NCI-H2196 treated with DMSO at 0.1 percent for 48 hours (cell line): ENCODE data around the gene EBI3.
A peak's percentile ranks its signal among the peaks of the same experiment; 100 is the strongest.
"Not testable (repeated sequence)": the region's sequence is repeated elsewhere in the genome, so short reads cannot be mapped to it uniquely, and the experiment has no call there.

Experiments used
- DNase-seq: peaks from one replicate; lab custom pipeline; 2025; ENCODE audit not compliant: unreplicated experiment; lab: John Stamatoyannopoulos, UW

EBI3 gene

GRCh38 chr19:4199699-4200293 lies 29.5 kb upstream of the EBI3 start:
- peak; percentile 21 for DNase-seq

DNA sequence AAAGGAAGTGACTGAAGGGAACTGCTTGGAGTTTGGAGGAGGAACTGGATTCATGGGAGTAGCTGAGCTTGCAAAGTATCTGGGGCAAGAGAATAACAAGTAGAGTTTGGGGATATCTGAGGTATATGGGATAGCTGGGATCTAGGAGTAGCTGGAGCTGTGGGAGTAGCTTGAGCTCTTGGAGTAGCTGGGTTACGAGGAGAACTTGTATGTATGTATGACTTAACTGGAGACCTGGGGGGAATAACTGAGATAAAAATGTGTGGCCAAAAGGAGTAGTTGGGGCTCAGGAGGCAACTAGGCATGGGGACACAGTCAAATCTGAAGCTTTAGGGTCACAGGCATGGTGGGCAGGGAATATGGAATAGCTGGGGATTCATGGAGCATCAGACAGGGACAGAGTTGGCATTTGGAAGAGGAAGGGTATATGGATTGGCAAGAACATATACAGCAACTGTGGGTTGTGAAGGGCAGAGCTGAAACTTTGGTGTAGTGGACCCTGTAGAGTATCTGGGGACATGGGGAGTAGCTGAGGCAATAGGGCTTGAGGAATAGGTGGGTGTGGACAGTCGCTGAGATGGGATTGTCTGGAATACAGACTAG lies 28.3 kb upstream of the EBI3 start:
- no peak for DNase-seq

- no peak for DNase-seq
These were observed 27.5 kb upstream of the EBI3 start for GRCh38 chr19:4201798-4202197.

- no peak for DNase-seq
These were observed 22.4 kb upstream of the EBI3 start for GRCh38 chr19:4206818-4207484.

GRCh38 chr19:4208385-4209094 lies 20.8 kb upstream of the EBI3 start:
- peak; percentile 16 for DNase-seq

DNA sequence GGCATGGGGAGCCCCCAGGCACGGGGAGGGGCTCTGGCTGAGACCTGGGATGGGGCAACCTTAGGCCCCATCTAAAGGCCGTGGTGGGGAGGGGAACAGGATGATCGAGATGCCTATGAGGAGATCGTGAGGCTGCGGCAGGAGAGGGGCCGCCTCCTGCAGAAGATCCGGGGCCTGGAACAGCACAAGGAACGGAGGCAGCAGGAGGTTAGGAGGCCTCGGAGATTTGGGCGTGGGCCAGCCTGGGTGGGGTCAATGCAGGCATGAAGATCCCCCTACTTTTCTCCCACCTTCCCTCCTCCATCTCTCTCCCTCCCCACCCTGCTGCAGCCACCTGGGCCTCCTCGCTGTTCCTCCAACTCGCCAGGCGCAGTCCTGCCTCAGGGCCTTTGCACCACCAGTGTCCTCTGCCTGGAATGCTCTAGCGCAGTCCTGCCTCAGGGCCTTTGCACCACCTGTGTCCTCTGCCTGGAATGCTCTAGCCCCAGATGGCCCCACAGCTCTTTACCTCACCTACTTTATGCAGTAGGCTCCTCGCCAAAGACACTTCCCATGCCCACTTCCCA lies 19.1 kb upstream of the EBI3 start:
- no peak for DNase-seq

DNA sequence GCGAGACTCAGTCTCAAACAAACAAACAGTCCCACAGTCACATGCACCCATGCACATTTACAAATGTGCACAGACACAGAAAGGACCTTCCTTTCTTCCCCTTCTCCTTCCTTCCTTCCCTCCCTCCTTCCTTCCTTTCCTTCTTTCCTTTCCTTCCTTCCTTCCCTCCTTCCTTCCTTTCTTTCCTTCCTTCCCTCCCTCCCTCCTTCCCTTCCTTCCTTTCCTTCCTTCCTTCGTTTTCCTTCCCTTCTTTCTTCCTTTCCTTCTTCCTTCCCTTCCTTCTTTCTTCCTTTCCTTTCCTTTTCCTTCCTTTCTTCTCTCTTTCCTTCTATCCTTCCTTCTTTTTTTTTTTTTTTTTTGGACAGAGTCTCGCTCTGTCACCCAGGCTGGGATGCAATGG lies 16.2 kb upstream of the EBI3 start:
- no peak for DNase-seq

- no peak for DNase-seq
These were observed 13.5 kb upstream of the EBI3 start for GRCh38 chr19:4215807-4216206.

DNA sequence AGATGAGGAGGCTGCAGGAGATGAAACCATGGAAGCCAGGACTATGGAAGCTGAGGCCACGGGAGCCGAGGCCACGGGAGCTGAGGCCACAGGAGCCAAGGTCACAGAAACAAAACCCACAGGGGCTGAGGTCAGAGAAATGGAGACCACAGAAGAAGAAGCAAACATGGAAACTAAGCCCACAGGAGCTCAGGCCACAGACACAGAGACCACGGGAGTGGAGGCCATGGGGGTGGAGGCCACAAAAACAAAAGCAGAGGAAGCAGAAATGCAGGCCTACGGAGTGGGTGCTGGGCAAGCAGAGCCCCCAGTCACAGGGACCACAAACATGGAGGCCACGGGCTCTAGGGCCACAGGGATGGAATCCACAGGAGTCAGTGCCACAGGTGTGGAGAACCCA lies 12.5 kb upstream of the EBI3 start:
- no peak for DNase-seq

GRCh38 chr19:4217429-4218264 lies 11.7 kb upstream of the EBI3 start:
- no peak for DNase-seq

DNA sequence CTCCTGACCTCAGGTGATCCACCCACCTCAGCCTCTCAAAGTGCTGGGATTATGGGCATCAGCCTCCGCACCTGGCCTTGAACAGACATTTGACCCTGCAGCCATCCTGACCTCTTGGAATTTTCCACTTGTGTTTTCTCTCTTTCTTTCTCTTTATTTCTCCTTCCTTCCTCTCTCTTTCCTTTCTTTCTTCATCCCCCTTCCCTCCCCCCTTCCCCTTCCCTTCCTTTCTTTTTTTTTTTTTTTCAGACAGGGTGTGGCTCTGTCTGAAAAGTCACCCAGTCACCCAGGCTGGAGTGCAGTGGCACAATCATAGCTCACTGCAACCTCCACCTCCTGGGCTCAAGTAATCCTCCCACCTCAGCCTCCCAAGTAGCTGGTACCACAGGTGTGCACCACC lies 10.8 kb upstream of the EBI3 start:
- DNase-seq: not testable (repeated sequence)

DNA sequence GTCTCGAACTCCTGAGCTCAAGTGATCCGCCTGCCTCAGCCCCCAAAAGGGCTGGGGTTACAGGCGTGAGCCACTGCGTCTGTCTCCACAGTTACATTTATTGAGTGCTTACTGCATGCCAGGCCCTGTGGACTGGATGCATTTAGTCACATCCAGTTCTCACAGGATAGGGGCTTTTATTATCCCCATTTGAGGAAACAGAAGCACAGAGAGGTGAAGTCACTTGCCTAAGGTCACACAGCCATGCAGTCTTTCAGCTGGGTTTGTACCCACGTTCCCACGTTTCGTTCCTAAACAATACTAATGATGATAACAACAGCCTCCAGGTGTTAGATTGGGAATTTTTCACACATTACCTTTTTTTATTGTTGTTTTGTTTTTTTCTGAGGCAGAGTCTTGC lies 9.1 kb upstream of the EBI3 start:
- no peak for DNase-seq

GRCh38 chr19:4224470-4224869 lies 4.9 kb upstream of the EBI3 start:
- no peak for DNase-seq

DNA sequence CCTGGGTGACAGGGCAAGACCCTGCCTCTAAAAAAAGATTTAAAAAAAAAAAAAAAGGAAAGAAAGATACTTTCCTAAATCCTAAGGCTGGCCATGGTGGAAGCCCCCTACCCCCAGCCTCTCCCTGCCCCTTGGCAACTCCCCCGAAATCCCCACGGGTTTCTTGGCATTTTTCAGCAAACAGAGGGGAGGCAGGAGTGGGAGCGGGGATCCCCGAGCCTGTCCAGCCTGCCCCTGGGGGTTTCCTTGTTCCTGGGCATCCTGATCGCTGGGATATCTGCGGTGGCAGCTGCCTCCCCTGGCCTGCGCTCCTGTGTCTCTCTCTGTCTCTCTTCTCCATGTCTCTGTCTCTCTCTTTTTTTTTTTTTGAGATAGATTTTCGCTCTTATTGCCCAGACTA lies 3.4 kb upstream of the EBI3 start:
- DNase-seq: no peak

GRCh38 chr19:4227771-4228170 lies 1.6 kb upstream of the EBI3 start:
- DNase-seq: no peak

DNA sequence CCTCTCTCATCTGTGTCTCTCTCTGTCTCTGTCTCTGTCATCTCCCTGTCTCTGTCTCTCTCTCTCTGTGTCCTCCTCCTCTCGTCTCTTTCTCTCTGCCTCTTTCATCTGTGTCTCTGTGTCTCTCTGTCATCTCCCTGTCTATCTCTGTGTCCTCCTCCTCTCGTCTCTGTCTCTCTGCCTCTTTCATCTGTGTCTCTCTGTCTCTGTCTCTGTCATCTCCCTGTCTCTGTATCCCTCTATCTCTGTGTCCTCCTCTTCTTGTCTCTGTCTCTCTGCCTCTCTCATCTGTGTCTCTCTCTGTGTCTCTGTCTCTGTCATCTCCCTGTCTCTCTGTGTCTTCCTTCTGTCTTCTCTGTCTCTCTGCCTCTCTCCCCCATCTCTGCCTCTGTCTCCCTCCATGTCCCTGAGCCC lies 551 bp upstream of the EBI3 start:
- no peak for DNase-seq

- not testable (repeated sequence) for DNase-seq
These were observed 914 bp downstream of the EBI3 start for GRCh38 chr19:4230237-4230636.

- DNase-seq: not testable (repeated sequence)
These were observed 2.2 kb downstream of the EBI3 start for GRCh38 chr19:4231521-4231920.

- DNase-seq: not testable (repeated sequence)
These were observed 2.8 kb downstream of the EBI3 start for GRCh38 chr19:4232139-4232538.

DNA sequence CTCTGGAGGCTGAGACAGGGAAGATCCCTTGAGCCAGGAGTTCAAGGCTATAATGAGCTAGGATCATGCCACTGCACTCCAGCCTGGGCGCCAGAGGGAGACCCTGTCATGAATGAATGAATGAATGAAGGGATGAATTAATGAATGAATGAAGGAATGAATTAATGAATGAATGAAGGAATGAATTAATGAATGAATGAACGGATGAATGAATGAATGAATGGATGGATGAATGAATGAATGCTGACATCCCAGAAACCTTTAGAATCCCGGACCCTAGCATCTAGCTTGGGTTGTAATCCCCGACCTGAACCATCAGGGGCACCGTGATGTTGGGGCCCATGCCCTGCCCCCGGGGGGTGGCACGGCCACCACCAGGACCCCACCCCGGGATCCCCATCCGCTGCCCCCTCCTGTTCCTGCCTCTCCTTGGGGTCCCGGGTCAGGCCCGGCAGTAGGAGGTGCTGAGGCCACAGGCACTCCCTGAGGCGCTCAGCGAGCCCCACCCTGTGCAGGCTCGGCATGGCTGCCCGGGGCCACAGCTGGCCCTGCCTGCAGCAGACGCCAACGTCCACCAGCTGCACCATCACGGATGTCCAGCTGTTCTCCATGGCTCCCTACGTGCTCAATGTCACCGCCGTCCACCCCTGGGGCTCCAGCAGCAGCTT lies 3.4 kb downstream of the EBI3 start:
- DNase-seq: no peak
